SU-DHL-6 (cell line): ENCODE measurements around the gene C3.

Experiments
- EZH2phosphoT487 ChIP-seq: fragments of 200-600 bp; sonication (generic), shearing (Covaris generic); conservative IDR thresholded peaks from 2 replicates; pipeline ENCODE4 v1.6.1; 2018; ENCODE audit warnings: mild to moderate bottlenecking, antibody characterized with exemption, low read length, moderate library complexity, mixed read lengths
- TF ChIP-seq, protein P1 (sequence below): fragments of 200-600 bp; sonication (generic); IDR thresholded peaks from one replicate; pipeline ENCODE4 v1.5.1; 2017; ENCODE audit warnings: antibody characterized with exemption, mild to moderate bottlenecking, low read length, moderate library complexity; ENCODE audit not compliant: insufficient read depth, poor library complexity, severe bottlenecking

GRCh38 chr19:6705931-6706632 is 14.4 kb downstream of the C3 start:
- TF ChIP-seq, protein P1, sequence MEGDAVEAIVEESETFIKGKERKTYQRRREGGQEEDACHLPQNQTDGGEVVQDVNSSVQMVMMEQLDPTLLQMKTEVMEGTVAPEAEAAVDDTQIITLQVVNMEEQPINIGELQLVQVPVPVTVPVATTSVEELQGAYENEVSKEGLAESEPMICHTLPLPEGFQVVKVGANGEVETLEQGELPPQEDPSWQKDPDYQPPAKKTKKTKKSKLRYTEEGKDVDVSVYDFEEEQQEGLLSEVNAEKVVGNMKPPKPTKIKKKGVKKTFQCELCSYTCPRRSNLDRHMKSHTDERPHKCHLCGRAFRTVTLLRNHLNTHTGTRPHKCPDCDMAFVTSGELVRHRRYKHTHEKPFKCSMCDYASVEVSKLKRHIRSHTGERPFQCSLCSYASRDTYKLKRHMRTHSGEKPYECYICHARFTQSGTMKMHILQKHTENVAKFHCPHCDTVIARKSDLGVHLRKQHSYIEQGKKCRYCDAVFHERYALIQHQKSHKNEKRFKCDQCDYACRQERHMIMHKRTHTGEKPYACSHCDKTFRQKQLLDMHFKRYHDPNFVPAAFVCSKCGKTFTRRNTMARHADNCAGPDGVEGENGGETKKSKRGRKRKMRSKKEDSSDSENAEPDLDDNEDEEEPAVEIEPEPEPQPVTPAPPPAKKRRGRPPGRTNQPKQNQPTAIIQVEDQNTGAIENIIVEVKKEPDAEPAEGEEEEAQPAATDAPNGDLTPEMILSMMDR: no peak
- TF ChIP-seq EZH2phosphoT487: no peak
